Fibroblast of skin of right biceps (primary cell): ENCODE results near the gene NKAPL.
A peak's percentile ranks its signal among the peaks of the same experiment; 100 is the strongest.
"Not testable (repeated sequence)": the region's sequence is repeated elsewhere in the genome, so short reads cannot be mapped to it uniquely, and the experiment has no call there.

Source experiments
- DNase-seq: peaks from one replicate; pipeline ENCODE4 v3.0.0-alpha.2; 2013

Gene NKAPL

GRCh38 chr6:28248916-28249315 lies 10.2 kb upstream of the NKAPL start:
- DNase-seq, result no peak

GRCh38 chr6:28250747-28251146 lies 8.3 kb upstream of the NKAPL start:
- no peak for DNase-seq

- DNase-seq, result peak; percentile 9
Observed at GRCh38 chr6:28251661-28252008, 7.5 kb upstream of the NKAPL start.

GRCh38 chr6:28252009-28252975 lies 6.8 kb upstream of the NKAPL start, which contains the start of gene ZKSCAN4:
TSS of gene ZKSCAN4 (minus strand) at chr6:28252269. CDS start at chr6:28251980, 289 bp downstream.
- peak; percentile 92 for DNase-seq

GRCh38 chr6:28254121-28254519 lies 5.0 kb upstream of the NKAPL start:
- no peak for DNase-seq

GRCh38 chr6:28257042-28257441 lies 2.1 kb upstream of the NKAPL start:
- DNase-seq, result no peak

GRCh38 chr6:28263922-28264321 lies 4.8 kb downstream of the NKAPL start:
- DNase-seq, result no peak

GRCh38 chr6:28264834-28265401 lies 5.8 kb downstream of the NKAPL start:
- DNase-seq, result no peak

- no peak for DNase-seq
Observed at GRCh38 chr6:28266563-28266961, 7.5 kb downstream of the NKAPL start.

GRCh38 chr6:28266962-28267694 lies 8.0 kb downstream of the NKAPL start, which contains the start of gene ZSCAN26:
TSS of gene ZSCAN26 (plus strand) at chr6:28267143. CDS start at chr6:28271920, 4,777 bp downstream.
- DNase-seq, result peak; percentile 90

GRCh38 chr6:28267695-28268059 lies 8.6 kb downstream of the NKAPL start:
- DNase-seq, result no peak

GRCh38 chr6:28269492-28269891 lies 10.4 kb downstream of the NKAPL start:
- DNase-seq, result peak; percentile 91

- DNase-seq, result no peak
Observed at GRCh38 chr6:28274888-28275287, 15.8 kb downstream of the NKAPL start.

GRCh38 chr6:28277746-28278145 lies 18.6 kb downstream of the NKAPL start:
- DNase-seq, result no peak

GRCh38 chr6:28280595-28281287 lies 21.6 kb downstream of the NKAPL start:
- no peak for DNase-seq

- DNase-seq, result peak; percentile 80
Observed at GRCh38 chr6:28281288-28282064, 22.4 kb downstream of the NKAPL start, which contains the start of gene PGBD1. TSS of gene PGBD1 (plus strand) at chr6:28281572. CDS start at chr6:28283814, 2,242 bp downstream.

GRCh38 chr6:28282926-28283325 lies 23.8 kb downstream of the NKAPL start:
- peak; percentile 10 for DNase-seq

GRCh38 chr6:28291573-28291972 lies 32.5 kb downstream of the NKAPL start:
- DNase-seq, result no peak

- DNase-seq, result no peak
Observed at GRCh38 chr6:28295326-28295725, 36.2 kb downstream of the NKAPL start.

GRCh38 chr6:28296520-28297060 lies 37.5 kb downstream of the NKAPL start:
- DNase-seq, result no peak

GRCh38 chr6:28303570-28303969 lies 44.5 kb downstream of the NKAPL start:
- no peak for DNase-seq

GRCh38 chr6:28306363-28306762 lies 47.3 kb downstream of the NKAPL start:
- not testable (repeated sequence) for DNase-seq
